A673 (cell line): ENCODE results near the gene AP3S1. TPM values are rescaled to one million over a fixed set of nuclear protein-coding genes. Genes with fewer than 3 reads are reported as not detected.

Experiments used
- BruUV-seq: library from RNA; stranded (reverse); fragments of 400-500 nt; replicated peaks from 2 replicates; lab custom pipeline; 2021; lab: Mats Ljungman, UMichigan
- CTCF ChIA-PET: fragments of 300-600 bp; sonication (Branson Sonifier 250); formaldehyde crosslinking; loops from one replicate; lab custom pipeline; 2022; ENCODE audit warnings: antibody characterized with exemption; lab: Charles Lee
- POLR2A ChIA-PET: fragments of 300-600 bp; sonication (Branson Sonifier 250); formaldehyde crosslinking; loops from one replicate; lab custom pipeline; 2022; ENCODE audit warnings: antibody characterized with exemption; ENCODE audit not compliant: low non-redundant PET; lab: Charles Lee
- DNase-seq: peaks from one replicate; pipeline ENCODE4 v3.0.0-alpha.2; 2015; ENCODE audit warnings: low spot score
- H3K27ac ChIP-seq: fragments of 200-600 bp; sonication (generic); 2 replicates; pipeline ENCODE4 v1.5.1; 2016; ENCODE audit warnings: mixed run types, low read depth, mild to moderate bottlenecking, mixed read lengths, antibody characterized with exemption, low read length; ENCODE audit not compliant: poor library complexity, severe bottlenecking
- H3K27me3 ChIP-seq: fragments of 200-600 bp; sonication (generic); replicated peaks from 2 replicates; pipeline ENCODE4 v1.6.1; 2017; ENCODE audit warnings: mixed run types, low read depth, mild to moderate bottlenecking, mixed read lengths, antibody characterized with exemption, low read length; ENCODE audit not compliant: insufficient read depth, poor library complexity
- H3K36me3 ChIP-seq: fragments of 200-600 bp; sonication (generic); 2 replicates; pipeline ENCODE4 v1.6.1; 2016; ENCODE audit warnings: mixed run types, mild to moderate bottlenecking, mixed read lengths, antibody characterized with exemption, low read length; ENCODE audit not compliant: insufficient read depth, poor library complexity, severe bottlenecking
- H3K4me1 ChIP-seq: fragments of 200-600 bp; sonication (generic); 2 replicates; pipeline ENCODE4 v1.6.1; 2017; ENCODE audit warnings: mixed run types, mild to moderate bottlenecking, mixed read lengths, antibody characterized with exemption, low read length; ENCODE audit not compliant: insufficient read depth, poor library complexity, severe bottlenecking
- H3K4me3 ChIP-seq: fragments of 200-600 bp; sonication (generic); 2 replicates; pipeline ENCODE4 v1.5.1; 2016; ENCODE audit warnings: low read depth, mixed run types, mild to moderate bottlenecking, mixed read lengths, low read length; ENCODE audit not compliant: poor library complexity, severe bottlenecking
- H3K9me3 ChIP-seq: fragments of 200-600 bp; sonication (generic); 2 replicates; pipeline ENCODE4 v1.6.1; 2016; ENCODE audit warnings: mixed run types, low read depth, mild to moderate bottlenecking, mixed read lengths, antibody characterized with exemption, low read length; ENCODE audit not compliant: poor library complexity, severe bottlenecking
- CTCF ChIP-seq: fragments of 300-800, 200-600 bp; sonication (generic); conservative IDR thresholded peaks from 2 replicates; pipeline ENCODE4 v1.5.1; 2017; ENCODE audit warnings: low read depth, mild to moderate bottlenecking, antibody characterized with exemption, low read length, moderate library complexity, mixed read lengths
- EZH2 ChIP-seq: fragments of 200-600 bp; sonication (generic); IDR thresholded peaks from 2 replicates; pipeline ENCODE4 v1.6.1; 2017; ENCODE audit warnings: borderline replicate concordance, low read depth, mild to moderate bottlenecking, mixed read lengths, antibody characterized with exemption, low read length; ENCODE audit not compliant: poor library complexity, severe bottlenecking
- intact Hi-C: fragments of 100-400 bp; cut with micrococcal nuclease; formaldehyde crosslinking; loops from one replicate; pipeline ENCODE4 v1.10.0; 2022; ENCODE audit not compliant: unreplicated experiment
- total RNA-seq: library from RNA; stranded (reverse); gene quantifications from 2 replicates; pipeline ENCODE4 v1.2.3, GENCODE V29; 2021

The AP3S1 gene
- total RNA-seq, 1 experiment from 2014 or later = 66.9 TPM

- no peak for TF ChIP-seq CTCF
- no peak for TF ChIP-seq EZH2
- intact Hi-C loops = no loop called here
- no peak for DNase-seq
- H3K36me3 ChIP-seq = no peaks in the 10 kb centered on the region
- H3K27ac ChIP-seq = no peak overlapping the region
- no peaks in the 10 kb centered on the region for H3K27me3 ChIP-seq
- BruUV-seq = no TSS peak
- H3K9me3 ChIP-seq = no peaks in the 10 kb centered on the region
- POLR2A ChIA-PET = no interaction called here
- CTCF ChIA-PET = no interaction called here
- no peak overlapping the region for H3K4me3 ChIP-seq
- peaks cover 19% of the 10 kb centered on the region for H3K4me1 ChIP-seq
Observed at GRCh38 chr5:115854139-115854538, 12.4 kb downstream of the AP3S1 start.

GRCh38 chr5:115855959-115856358 is 14.2 kb downstream of the AP3S1 start:
- peaks cover 28% of the 10 kb centered on the region for H3K4me1 ChIP-seq
- ChIA-PET POLR2A (no interaction called here), CTCF (no interaction called here)
- no peak overlapping the region for H3K27ac ChIP-seq
- no peaks in the 10 kb centered on the region for H3K36me3 ChIP-seq
- no peaks in the 10 kb centered on the region for H3K9me3 ChIP-seq
- H3K27me3 ChIP-seq = no peaks in the 10 kb centered on the region
- no peak overlapping the region for H3K4me3 ChIP-seq
- DNase-seq = no peak
- intact Hi-C loops = no loop called here
- BruUV-seq = no TSS peak
- no peak for TF ChIP-seq EZH2
- TF ChIP-seq CTCF = no peak

GRCh38 chr5:115857057-115857479 is 15.3 kb downstream of the AP3S1 start:
- H3K27me3 ChIP-seq = no peaks in the 10 kb centered on the region
- ChIA-PET POLR2A (no interaction called here), CTCF (no interaction called here)
- DNase-seq = no peak
- intact Hi-C loops = no loop called here
- peak overlapping the region; percentile 17 for H3K27ac ChIP-seq
- no TSS peak for BruUV-seq
- H3K36me3 ChIP-seq = no peaks in the 10 kb centered on the region
- H3K4me1 ChIP-seq = peaks cover 32% of the 10 kb centered on the region
- TF ChIP-seq EZH2 (no peak), CTCF (no peak)
- no peaks in the 10 kb centered on the region for H3K9me3 ChIP-seq
- H3K4me3 ChIP-seq = no peak overlapping the region
